ENCODE measurements around the gene PLEKHO1.

DNA sequence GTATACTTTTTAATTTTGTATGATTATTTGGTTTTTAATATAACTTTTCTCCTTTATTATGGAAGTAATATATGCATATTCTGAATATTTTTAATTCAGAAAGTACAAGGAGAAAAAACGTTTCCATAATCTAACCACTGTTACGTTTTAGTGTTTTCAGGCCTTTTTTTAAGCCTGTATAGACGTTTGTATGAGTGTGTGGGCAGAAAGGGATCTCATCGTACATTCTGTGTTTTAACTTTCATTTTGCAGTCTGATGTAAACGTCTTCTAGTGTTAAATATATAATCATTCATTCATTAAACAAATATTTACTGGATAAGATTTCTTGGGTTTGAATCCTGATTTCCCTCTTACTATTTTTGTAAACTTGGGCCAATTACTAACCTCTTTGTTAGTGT lies 38.0 kb upstream of the PLEKHO1 start:
- TF ChIP-seq, protein P1, sequence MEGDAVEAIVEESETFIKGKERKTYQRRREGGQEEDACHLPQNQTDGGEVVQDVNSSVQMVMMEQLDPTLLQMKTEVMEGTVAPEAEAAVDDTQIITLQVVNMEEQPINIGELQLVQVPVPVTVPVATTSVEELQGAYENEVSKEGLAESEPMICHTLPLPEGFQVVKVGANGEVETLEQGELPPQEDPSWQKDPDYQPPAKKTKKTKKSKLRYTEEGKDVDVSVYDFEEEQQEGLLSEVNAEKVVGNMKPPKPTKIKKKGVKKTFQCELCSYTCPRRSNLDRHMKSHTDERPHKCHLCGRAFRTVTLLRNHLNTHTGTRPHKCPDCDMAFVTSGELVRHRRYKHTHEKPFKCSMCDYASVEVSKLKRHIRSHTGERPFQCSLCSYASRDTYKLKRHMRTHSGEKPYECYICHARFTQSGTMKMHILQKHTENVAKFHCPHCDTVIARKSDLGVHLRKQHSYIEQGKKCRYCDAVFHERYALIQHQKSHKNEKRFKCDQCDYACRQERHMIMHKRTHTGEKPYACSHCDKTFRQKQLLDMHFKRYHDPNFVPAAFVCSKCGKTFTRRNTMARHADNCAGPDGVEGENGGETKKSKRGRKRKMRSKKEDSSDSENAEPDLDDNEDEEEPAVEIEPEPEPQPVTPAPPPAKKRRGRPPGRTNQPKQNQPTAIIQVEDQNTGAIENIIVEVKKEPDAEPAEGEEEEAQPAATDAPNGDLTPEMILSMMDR (IDR thresholded peaks at IDR 0.05; ENCODE audit: low read depth, low read length): no peak
- no peak for TF ChIP-seq POLR2A (IDR thresholded peaks at IDR 0.05; ENCODE audit: extremely low read depth, insufficient read length)
